H9 (cell line): ENCODE measurements around the gene RXFP2. TPM values are rescaled to one million over a fixed set of nuclear protein-coding genes. Genes with fewer than 3 reads are reported as not detected.

Source experiments
- DNase-seq: peaks from one replicate; pipeline ENCODE4 v3.0.0-alpha.2; 2017
- H2AFZ ChIP-seq: one replicate; pipeline ENCODE4 v1.6.1; 2013; ENCODE audit warnings: mild to moderate bottlenecking, low read length, control low read depth, moderate library complexity
- H2AK5ac ChIP-seq: 2 replicates; pipeline ENCODE4 v1.6.1; 2013; ENCODE audit warnings: low read length, control low read depth, mixed read lengths; ENCODE audit not compliant: insufficient read length
- H2BK120ac ChIP-seq: one replicate; pipeline ENCODE4 v1.6.1; 2013; ENCODE audit warnings: low read depth, mild to moderate bottlenecking, low read length, control low read depth, inconsistent platforms; ENCODE audit not compliant: poor library complexity, severe bottlenecking
- H2BK12ac ChIP-seq: 2 replicates; pipeline ENCODE4 v1.6.1; 2013; ENCODE audit warnings: low read length, control low read depth, mixed read lengths, low read depth; ENCODE audit not compliant: insufficient read length
- H2BK15ac ChIP-seq: 2 replicates; pipeline ENCODE4 v1.6.1; 2013; ENCODE audit warnings: low read depth, low read length, control low read depth
- H2BK20ac ChIP-seq: one replicate; pipeline ENCODE4 v1.6.1; 2013; ENCODE audit warnings: low read depth, mild to moderate bottlenecking, low read length, control low read depth, inconsistent platforms; ENCODE audit not compliant: poor library complexity, severe bottlenecking
- H2BK5ac ChIP-seq: 2 replicates; pipeline ENCODE4 v1.6.1; 2013; ENCODE audit warnings: low read length, control low read depth, mixed read lengths; ENCODE audit not compliant: insufficient read length
- H3K14ac ChIP-seq: 2 replicates; pipeline ENCODE4 v1.6.1; 2013; ENCODE audit warnings: low read length, control low read depth; ENCODE audit not compliant: insufficient read depth
- H3K18ac ChIP-seq: 2 replicates; pipeline ENCODE4 v1.6.1; 2013; ENCODE audit warnings: low read depth, mild to moderate bottlenecking, mixed read lengths, low read length, control low read depth; ENCODE audit not compliant: insufficient read length
- H3K23ac ChIP-seq: 2 replicates; pipeline ENCODE4 v1.6.1; 2013; ENCODE audit warnings: low read length, control low read depth, mixed read lengths, low read depth; ENCODE audit not compliant: insufficient read length
- H3K23me2 ChIP-seq: 2 replicates; pipeline ENCODE4 v1.6.1; 2013; ENCODE audit warnings: low read depth, mild to moderate bottlenecking, mixed read lengths, low read length, control low read depth; ENCODE audit not compliant: insufficient read length, poor library complexity, severe bottlenecking
- H3K27ac ChIP-seq: 2 replicates; pipeline ENCODE4 v1.5.1; 2013; ENCODE audit warnings: low read length, control low read depth, mixed read lengths, low read depth; ENCODE audit not compliant: insufficient read length
- H3K27me3 ChIP-seq: 2 replicates; pipeline ENCODE4 v1.6.1; 2013; ENCODE audit warnings: low read length, control low read depth, inconsistent platforms; ENCODE audit not compliant: insufficient read depth
- H3K4ac ChIP-seq: 2 replicates; pipeline ENCODE4 v1.6.1; 2013; ENCODE audit warnings: low read depth, mild to moderate bottlenecking, control low read depth, inconsistent platforms, low read length, moderate library complexity
- H3K4me1 ChIP-seq: 2 replicates; pipeline ENCODE4 v1.6.1; 2013; ENCODE audit warnings: low read length, control low read depth, inconsistent platforms; ENCODE audit not compliant: insufficient read depth
- H3K4me2 ChIP-seq: 2 replicates; pipeline ENCODE4 v1.6.1; 2013; ENCODE audit warnings: low read length, control low read depth, mixed read lengths; ENCODE audit not compliant: insufficient read length, insufficient read depth
- H3K56ac ChIP-seq: 2 replicates; pipeline ENCODE4 v1.6.1; 2013; ENCODE audit warnings: low read depth, mild to moderate bottlenecking, mixed read lengths, low read length, control low read depth; ENCODE audit not compliant: insufficient read length
- H3K79me1 ChIP-seq: 2 replicates; pipeline ENCODE4 v1.6.1; 2013; ENCODE audit warnings: low read depth, mild to moderate bottlenecking, moderate library complexity, low read length, control low read depth, inconsistent platforms; ENCODE audit not compliant: insufficient read depth, poor library complexity, severe bottlenecking
- H3K79me2 ChIP-seq: 2 replicates; pipeline ENCODE4 v1.6.1; 2013; ENCODE audit warnings: low read length, control low read depth, inconsistent platforms; ENCODE audit not compliant: insufficient read depth
- H3K9ac ChIP-seq: 2 replicates; pipeline ENCODE4 v1.6.1; 2013; ENCODE audit warnings: low read length, control low read depth, mixed read lengths; ENCODE audit not compliant: insufficient read length; ENCODE audit errors: extremely low read depth
- H3K9me3 ChIP-seq: one replicate; pipeline ENCODE4 v1.6.1; 2013; ENCODE audit warnings: low read depth, low read length, inconsistent platforms; ENCODE audit not compliant: control insufficient read depth
- H3T11ph ChIP-seq: one replicate; pipeline ENCODE4 v1.6.1; 2013; ENCODE audit warnings: mild to moderate bottlenecking, low read length, control low read depth, inconsistent platforms
- H4K20me1 ChIP-seq: one replicate; pipeline ENCODE4 v1.6.1; 2013; ENCODE audit not compliant: control insufficient read depth, insufficient read length, insufficient read depth
- H4K5ac ChIP-seq: 2 replicates; pipeline ENCODE4 v1.6.1; 2013; ENCODE audit warnings: low read depth, mild to moderate bottlenecking, mixed read lengths, low read length, control low read depth; ENCODE audit not compliant: insufficient read length
- H4K8ac ChIP-seq: replicated peaks from 2 replicates; pipeline ENCODE4 v1.6.1; 2013; ENCODE audit warnings: low read length, control low read depth, mixed read lengths, low read depth; ENCODE audit not compliant: insufficient read length
- H4K91ac ChIP-seq: 2 replicates; pipeline ENCODE4 v1.6.1; 2013; ENCODE audit warnings: low read depth, mild to moderate bottlenecking, moderate library complexity, mixed read lengths, low read length, control low read depth; ENCODE audit not compliant: insufficient read length
- H3K27ac Mint-ChIP-seq, 3 experiments: 2 replicates in 2 of 3; 3 replicates in 1 of 3; pipeline ENCODE4 v1.8.0; 2020 to 2021; ENCODE audit warnings: mixed read lengths in 3 of 3, mild to moderate bottlenecking in 1 of 3, moderate library complexity in 1 of 3
- H3K27me3 Mint-ChIP-seq: 2 replicates; pipeline ENCODE4 v1.8.0; 2021; ENCODE audit warnings: low read depth, mild to moderate bottlenecking, moderate library complexity, mixed read lengths
- H3K36me3 Mint-ChIP-seq, 3 experiments: 2 replicates in 2 of 3; 3 replicates in 1 of 3; pipeline ENCODE4 v1.8.0; 2020 to 2021; ENCODE audit warnings: low read depth in 3 of 3, mixed read lengths in 3 of 3; ENCODE audit not compliant: insufficient read depth in 1 of 3
- H3K4me1 Mint-ChIP-seq, 2 experiments: 2 replicates each; pipeline ENCODE4 v1.8.0; 2020; ENCODE audit warnings: mixed read lengths in 2 of 2
- H3K4me3 Mint-ChIP-seq, 2 experiments: 2 replicates in 1 of 2; 3 replicates in 1 of 2; pipeline ENCODE4 v1.8.0; 2020 to 2021; ENCODE audit warnings: mild to moderate bottlenecking in 2 of 2, mixed read lengths in 2 of 2, moderate library complexity in 1 of 2
- H3K9me3 Mint-ChIP-seq, 2 experiments: 2 replicates in 1 of 2; 3 replicates in 1 of 2; pipeline ENCODE4 v1.8.0; 2020; ENCODE audit warnings: mild to moderate bottlenecking in 2 of 2, mixed read lengths in 2 of 2, moderate library complexity in 1 of 2
- CTCF ChIP-seq: fragments of 200-600 bp; sonication (generic); conservative IDR thresholded peaks from 3 replicates; pipeline ENCODE4 v1.8.0; 2021; ENCODE audit warnings: antibody characterized with exemption, mild to moderate bottlenecking
- WGBS: extraction: QIAGEN DNeasy Blood & Tissue Kit; methylation state at CpG from one replicate; pipeline ENCODE4 v1.1.7; 2013; ENCODE audit warnings: missing lambda C conversion rate, low lambda C conversion rate, mixed read lengths; ENCODE audit not compliant: insufficient read length; ENCODE audit errors: extremely low coverage; 5-methylcytosine and 5-hydroxymethylcytosine counted together
- total RNA-seq: library from RNA; stranded (reverse); gene quantifications from 2 replicates; pipeline ENCODE4 v1.2.1, GENCODE V29; 2021

Gene RXFP2
- total RNA-seq, 1 experiment from 2014 or later: not detected

DNA sequence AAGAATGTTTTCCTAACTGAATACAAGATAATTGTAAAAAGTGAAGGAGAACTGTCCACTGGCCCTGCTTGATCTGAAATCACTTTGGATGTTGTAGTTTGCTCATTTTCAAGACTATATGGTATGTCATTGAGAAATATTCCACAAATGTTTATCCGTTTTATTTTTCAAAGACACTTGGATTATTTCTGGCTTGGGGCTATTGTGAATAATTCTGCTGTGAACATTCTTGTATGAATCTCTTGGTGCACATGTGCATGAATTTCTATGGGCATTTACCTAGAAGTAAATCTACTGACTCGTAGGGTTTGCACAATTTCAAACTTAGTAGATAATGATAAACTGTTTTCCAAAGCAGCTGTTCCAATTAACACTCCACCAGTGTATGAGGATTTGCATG is 8.6 kb downstream of the RXFP2 start:
- Histone ChIP-seq H2BK20ac (no peak overlapping the region), H4K91ac (no peak overlapping the region), H3K56ac (no peak overlapping the region), H3K4me2 (no peak overlapping the region), H3K14ac (no peak overlapping the region), H3K79me2 (no peaks in the 10 kb centered on the region), H2BK15ac (no peak overlapping the region), H2BK120ac (no peak overlapping the region), H3K27me3 (no peaks in the 10 kb centered on the region), H3K4me1 (no peaks in the 10 kb centered on the region; the same call in 1 of the 2 replicates), H3K27ac (no peak overlapping the region), H4K20me1 (peaks cover 2% of the 10 kb centered on the region), H4K5ac (no peak overlapping the region), H3K9me3 (no peaks in the 10 kb centered on the region), H4K8ac (no peak overlapping the region), H3K79me1 (no peaks in the 10 kb centered on the region), H3T11ph (no peak overlapping the region), H2AFZ (no peak overlapping the region), H3K4ac (no peak overlapping the region), H2BK5ac (no peak overlapping the region), H3K23me2 (no peaks in the 10 kb centered on the region), H2AK5ac (no peak overlapping the region), H3K18ac (no peak overlapping the region), H2BK12ac (no peak overlapping the region), H3K23ac (no peak overlapping the region), H3K9ac (no peak overlapping the region)
- Mint-ChIP-seq H3K9me3 (no peaks in the 10 kb centered on the region; a peak in 2 of 5 replicates), H3K4me3 (no peak overlapping the region), H3K27me3 (no peaks in the 10 kb centered on the region), H3K4me1 (peaks cover 0 to 6% of the 10 kb centered on the region in 2 experiments; a peak in 2 of 4 replicates), H3K36me3 (no peaks in the 10 kb centered on the region), H3K27ac (no peak overlapping the region)
- no CpG with 5 or more reads among the region's 2 CpGs for WGBS
- no peak for DNase-seq
- no peak for TF ChIP-seq CTCF
